ENCODE measurements around the gene PRRX2.
A peak's percentile ranks its signal among the peaks of the same experiment; 100 is the strongest.
"Not testable (repeated sequence)": the region's sequence is repeated elsewhere in the genome, so short reads cannot be mapped to it uniquely, and the experiment has no call there.

Gene PRRX2

GRCh38 chr9:129731477-129732085 lies 66.1 kb downstream of the PRRX2 start:
- DNase-seq (ENCODE audit: low read depth in 1 of 2, low spot score in 1 of 2), result no peak

DNA sequence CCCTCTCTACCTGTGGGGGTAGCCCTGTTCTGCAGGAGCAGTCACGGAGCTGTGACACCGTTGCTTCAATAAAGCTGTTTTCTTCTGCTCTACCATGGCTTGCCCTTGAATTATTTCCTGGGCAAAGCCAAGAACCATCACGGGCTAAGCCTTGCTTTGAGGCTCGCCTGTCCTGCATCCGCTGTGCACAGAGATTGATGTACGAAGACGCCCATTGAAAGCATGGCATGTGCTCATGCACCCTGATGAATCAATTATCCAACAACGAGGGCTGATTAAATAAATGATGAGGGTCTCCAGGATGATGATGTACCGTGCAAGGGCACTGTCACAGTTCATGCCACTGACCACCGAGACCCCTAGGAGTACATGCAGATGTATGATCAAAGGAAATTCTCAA lies 66.7 kb downstream of the PRRX2 start:
- no peak for DNase-seq (ENCODE audit: low read depth in 1 of 2, low spot score in 1 of 2)

GRCh38 chr9:129732946-129733631 lies 67.6 kb downstream of the PRRX2 start:
- no peak for DNase-seq (ENCODE audit: low read depth in 1 of 2, low spot score in 1 of 2)

- DNase-seq (ENCODE audit: low read depth in 1 of 2, low spot score in 1 of 2), result no peak
Measured at GRCh38 chr9:129733632-129733953, 68.1 kb downstream of the PRRX2 start.

DNA sequence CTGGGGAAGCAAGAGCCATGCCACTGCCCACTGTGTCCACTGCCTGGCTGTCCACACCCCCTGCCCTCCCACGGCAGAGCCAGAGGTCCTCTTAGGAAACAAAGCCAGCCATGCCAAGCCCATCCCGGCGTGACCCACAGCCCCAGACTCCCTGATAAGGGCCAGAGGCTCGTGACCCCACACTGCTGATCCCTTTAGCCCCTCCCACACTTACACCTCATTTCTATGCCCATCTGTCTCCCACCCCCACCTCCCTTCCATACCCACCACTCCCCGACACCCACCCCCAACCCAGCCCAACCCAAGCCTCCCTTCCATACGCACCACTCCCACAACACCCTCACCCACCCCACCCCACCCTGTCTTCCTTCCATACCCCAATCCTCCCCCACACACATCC lies 70.1 kb downstream of the PRRX2 start:
- no peak for DNase-seq (ENCODE audit: low read depth in 1 of 2, low spot score in 1 of 2)

- no peak for DNase-seq (ENCODE audit: low read depth in 1 of 2, low spot score in 1 of 2)
Measured at GRCh38 chr9:129736334-129736733, 70.9 kb downstream of the PRRX2 start.

DNA sequence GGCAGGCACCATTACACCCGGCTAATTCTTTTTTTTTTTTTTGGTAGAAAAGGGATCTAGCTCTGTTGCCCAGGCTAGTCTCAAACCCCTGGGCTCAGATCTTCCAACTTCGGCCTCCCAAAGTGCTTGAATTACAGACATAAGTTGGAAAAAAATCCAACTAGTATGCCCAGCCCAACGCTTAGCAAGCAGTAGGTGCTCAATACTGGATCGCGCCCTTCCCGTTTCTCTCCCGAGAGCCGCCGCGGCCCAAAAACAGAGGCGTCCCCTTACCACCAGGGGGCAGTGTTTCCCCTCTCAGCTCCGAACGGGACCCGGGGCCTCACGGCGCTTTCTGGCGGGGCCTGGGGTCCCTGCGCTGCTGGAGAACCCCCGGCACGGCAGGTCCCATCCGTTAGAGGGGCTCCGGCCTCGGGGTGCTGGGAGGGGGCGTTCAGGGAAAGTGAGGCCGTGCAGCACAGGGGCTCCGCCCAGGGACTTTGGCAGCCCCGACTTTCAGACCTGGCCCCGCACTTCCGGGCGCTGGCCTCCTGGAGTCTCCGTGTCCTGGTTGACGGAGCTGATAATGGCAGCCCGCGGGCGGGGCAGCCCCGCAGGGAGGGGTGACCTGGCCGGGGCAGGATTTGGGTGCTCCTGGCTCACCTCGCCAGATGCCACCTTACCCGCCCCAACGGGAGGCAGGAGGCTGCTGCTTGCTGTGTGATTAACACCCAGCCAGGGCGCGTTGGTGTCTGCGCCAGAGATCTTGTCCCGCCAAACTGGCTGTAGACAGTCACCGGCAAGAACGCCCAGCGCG lies 72.2 kb downstream of the PRRX2 start:
- peak; percentile 76 to 77 for DNase-seq (ENCODE audit: low read depth in 1 of 2, low spot score in 1 of 2)

DNA sequence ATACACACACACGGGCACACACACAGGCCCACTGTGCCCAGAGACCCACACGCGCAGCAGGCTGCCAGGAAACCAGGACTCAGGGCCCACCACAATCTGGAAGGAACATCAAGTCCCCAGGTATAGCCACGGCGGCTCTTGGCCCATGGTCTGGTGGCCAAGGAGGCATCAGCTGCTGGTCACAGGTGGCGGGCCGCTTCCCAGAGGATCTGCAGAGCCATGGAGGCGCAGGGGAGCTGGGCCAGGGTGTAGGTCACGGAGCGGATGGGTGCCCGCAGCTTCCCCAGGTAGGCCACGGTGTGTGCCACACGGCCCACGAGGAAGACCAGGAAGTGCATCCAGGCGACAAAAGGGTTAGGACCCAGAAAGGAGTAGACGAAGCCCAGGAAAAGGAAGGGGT lies 74.0 kb downstream of the PRRX2 start:
- no peak for DNase-seq (ENCODE audit: low read depth in 1 of 2, low spot score in 1 of 2)

- no peak for DNase-seq (ENCODE audit: low read depth in 1 of 2, low spot score in 1 of 2)
Measured at GRCh38 chr9:129740174-129740573, 74.7 kb downstream of the PRRX2 start.

- no peak for DNase-seq (ENCODE audit: low read depth in 1 of 2, low spot score in 1 of 2)
Measured at GRCh38 chr9:129740666-129741464, 75.4 kb downstream of the PRRX2 start.

- DNase-seq (ENCODE audit: low read depth in 1 of 2, low spot score in 1 of 2), result no peak
Measured at GRCh38 chr9:129745200-129745599, 79.8 kb downstream of the PRRX2 start.

- DNase-seq (ENCODE audit: low read depth in 1 of 2, low spot score in 1 of 2), result no peak
Measured at GRCh38 chr9:129746092-129746777, 80.8 kb downstream of the PRRX2 start.

GRCh38 chr9:129748249-129748648 lies 82.8 kb downstream of the PRRX2 start:
- no peak for DNase-seq (ENCODE audit: low read depth in 1 of 2, low spot score in 1 of 2)

DNA sequence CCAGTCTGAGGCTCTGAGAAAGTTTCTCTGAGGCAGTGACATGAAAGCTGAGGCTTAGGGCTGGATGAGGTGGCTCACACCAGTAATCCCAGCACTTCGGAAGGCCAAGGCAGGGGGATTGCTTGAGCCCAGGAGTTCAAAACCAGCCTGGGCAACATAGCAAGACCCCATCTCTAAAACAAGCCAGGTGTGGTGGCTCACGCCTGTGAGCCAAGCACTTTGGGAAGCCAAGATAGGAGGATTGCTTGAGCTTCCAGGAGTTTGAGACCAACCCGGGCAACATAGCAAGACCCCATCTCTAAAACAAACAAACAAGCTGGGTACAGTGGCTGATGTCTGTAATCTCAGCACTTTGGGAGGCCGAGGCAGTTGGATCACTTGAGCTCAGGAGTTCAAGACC lies 83.6 kb downstream of the PRRX2 start:
- not testable (repeated sequence) for DNase-seq (ENCODE audit: low read depth in 1 of 2, low spot score in 1 of 2)

DNA sequence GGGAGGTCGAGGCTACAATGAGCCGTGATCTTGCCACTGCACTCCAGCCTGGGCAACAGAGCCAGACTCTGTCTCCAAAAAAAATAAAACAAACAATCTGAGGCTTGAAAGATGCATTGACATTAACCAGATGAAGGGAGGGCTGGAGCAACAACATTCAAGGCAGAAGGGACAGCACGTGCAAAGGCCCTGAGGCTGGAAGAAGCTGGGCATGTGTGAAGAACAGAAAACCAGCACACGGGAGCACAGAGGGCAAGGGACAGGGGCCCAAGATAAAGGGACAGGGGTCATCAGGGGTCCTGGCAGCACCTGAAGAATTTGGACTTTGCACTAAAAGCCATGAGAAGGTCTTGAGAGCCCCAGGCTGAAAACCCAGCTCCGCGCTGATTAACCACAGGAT lies 84.1 kb downstream of the PRRX2 start:
- no peak for DNase-seq (ENCODE audit: low read depth in 1 of 2, low spot score in 1 of 2)

DNA sequence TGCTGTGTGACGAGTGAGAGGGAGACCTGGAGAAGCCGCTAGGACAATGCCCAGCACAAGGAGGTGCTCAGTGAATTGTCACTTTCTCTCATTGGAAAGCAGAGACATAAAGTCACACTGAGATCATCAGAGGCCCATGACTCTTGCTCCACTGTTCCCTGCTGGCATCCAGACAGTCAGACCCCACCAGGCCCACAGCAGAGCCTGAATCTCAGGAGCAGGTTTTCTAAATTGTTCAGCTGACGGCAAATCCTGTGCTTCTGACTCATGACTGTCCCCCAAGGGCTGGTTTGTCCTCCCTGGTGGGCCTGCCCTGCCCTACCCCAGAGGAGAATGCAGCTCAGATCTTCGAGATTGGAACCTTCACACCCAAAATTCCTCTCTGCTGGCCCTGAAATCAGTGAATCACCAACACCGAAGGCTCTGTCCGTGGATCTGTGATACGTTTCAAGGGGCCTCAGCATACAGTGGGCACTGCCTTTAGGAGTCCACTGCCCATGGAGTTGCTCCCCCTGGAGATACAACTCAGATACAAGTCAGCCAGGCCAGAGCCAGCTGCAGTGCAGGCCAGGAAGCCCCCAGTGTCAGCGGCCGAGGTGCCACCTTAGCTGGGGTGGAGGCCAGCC lies 84.7 kb downstream of the PRRX2 start:
- no peak for DNase-seq (ENCODE audit: low read depth in 1 of 2, low spot score in 1 of 2)

DNA sequence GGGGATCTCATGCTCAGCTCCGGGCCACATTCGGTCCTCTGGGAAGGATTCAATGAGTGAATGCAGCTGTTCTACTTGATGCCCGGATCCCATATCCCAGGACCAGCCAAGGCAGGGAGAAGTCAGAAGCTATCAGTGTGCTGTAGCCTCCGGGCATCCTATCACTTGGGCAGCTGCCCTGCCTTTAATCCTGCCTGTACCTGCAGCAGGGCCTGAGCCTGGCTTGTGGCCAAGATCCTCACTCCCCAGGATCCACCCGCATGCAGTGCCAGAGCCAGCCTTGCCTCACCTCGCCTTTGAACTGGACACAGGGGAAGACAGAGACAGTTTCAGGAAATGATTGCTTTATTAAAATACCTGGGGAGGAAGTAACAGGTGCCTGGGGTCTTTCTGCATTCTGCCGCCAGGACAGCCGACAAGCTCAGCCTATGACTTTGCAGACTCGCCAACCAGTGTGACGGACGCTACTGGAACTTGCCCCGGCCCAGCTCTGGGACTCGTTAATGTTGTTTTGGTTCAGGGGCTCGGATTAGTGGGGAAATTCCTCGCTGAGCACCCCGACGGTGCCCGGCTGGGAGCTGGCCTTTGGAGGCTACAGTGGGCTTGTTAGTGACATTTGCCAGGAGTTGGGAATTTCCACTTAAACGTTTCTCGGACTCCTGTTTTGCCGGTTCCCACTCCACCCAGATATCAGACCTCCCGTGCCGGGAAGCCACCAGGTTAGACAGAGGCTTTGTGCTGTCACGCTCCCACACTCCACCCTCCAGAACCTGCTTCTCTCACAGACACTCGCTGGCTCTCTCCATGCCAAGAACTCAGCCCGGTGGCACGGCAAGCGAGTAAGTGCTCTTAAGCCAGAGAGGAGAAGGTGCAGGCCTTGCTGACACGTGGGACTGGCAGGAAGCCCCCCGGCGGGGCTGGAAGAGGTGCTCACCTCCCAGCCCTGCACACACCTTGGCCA lies 86.7 kb downstream of the PRRX2 start:
- no peak for DNase-seq (ENCODE audit: low read depth in 1 of 2, low spot score in 1 of 2)

DNA sequence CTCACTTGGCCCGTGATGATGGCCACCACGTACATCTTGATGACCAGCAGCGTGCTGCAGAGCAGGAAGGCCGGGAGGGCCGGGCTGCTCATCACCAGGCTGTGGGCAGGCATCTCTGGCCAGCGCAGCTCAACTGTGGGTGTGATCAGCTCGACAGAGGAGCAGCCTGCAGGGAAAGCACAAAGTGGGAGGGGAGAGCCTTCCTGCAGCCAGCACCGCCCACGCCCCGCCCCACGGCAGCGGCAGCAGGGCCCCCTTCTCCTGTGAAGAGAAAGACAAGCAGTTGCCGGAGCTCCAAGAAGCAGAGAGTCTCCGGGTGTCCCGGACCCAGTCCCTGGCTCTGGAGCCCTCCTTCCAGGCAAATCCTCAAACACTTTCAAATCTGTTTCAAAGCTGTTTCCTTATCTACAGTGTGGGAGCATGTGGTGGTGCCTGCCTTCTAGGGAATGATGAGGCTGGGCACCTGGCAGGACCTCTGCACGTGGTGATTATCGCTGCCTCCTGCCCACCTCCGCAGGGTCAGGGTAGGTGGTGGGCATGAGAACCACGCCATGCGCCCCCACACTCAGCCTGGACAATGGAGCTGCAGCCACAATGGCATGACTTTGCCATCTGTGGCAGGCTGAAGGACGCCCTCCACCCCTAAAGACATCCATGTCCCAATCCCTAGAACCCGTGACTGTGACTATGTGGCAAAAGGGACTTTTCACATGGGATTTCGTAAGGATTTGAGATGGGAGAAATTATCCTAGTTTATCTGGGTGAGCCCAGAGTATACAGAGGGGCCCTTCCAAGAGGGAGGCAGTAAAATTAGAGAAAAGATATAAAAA lies 87.7 kb downstream of the PRRX2 start, which contains the start of gene PTGES:
TSS of gene PTGES (minus strand) at position 143 of the 830 bp plus-strand sequence. CDS start at position 113, 30 bp downstream.
- DNase-seq (ENCODE audit: low read depth in 1 of 2, low spot score in 1 of 2), result peak in 1 of 2 donors; percentile 19

Data from activated T-helper 1 cell treated with anti-CD3 and anti-CD28 coated beads, Interleukin-2, amount 50 U/mL, for 16 hours (primary cell).